ENCODE measurements around the gene KIF20B. TPM values are rescaled to one million over a fixed set of nuclear protein-coding genes. Genes with fewer than 3 reads are reported as not detected.

KIF20B gene
- total and polyA plus RNA-seq, 12 donors, result 0.74 to 8.5 (median 2.8) TPM

- Histone ChIP-seq H3K36me3 (no peaks in the 10 kb centered on the region), H3K4me3 (no peak overlapping the region), H3K27me3 (no peaks in the 10 kb centered on the region), H3K9me3 (peaks cover 0 to 10% (median 0%) of the 10 kb centered on the region in 11 donors), H3K4me1 (no peaks in the 10 kb centered on the region), H3K27ac (no peak overlapping the region)
- TF ChIP-seq, protein P1, sequence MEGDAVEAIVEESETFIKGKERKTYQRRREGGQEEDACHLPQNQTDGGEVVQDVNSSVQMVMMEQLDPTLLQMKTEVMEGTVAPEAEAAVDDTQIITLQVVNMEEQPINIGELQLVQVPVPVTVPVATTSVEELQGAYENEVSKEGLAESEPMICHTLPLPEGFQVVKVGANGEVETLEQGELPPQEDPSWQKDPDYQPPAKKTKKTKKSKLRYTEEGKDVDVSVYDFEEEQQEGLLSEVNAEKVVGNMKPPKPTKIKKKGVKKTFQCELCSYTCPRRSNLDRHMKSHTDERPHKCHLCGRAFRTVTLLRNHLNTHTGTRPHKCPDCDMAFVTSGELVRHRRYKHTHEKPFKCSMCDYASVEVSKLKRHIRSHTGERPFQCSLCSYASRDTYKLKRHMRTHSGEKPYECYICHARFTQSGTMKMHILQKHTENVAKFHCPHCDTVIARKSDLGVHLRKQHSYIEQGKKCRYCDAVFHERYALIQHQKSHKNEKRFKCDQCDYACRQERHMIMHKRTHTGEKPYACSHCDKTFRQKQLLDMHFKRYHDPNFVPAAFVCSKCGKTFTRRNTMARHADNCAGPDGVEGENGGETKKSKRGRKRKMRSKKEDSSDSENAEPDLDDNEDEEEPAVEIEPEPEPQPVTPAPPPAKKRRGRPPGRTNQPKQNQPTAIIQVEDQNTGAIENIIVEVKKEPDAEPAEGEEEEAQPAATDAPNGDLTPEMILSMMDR (IDR thresholded peaks at IDR 0.05), result no peak
- no peak for DNase-seq
- 78 to 81% methylated on average over 6 of the region's 6 CpGs for WGBS, 2 donors
- intact Hi-C loops (cut with DNase I), result no loop called here
- no peak for ATAC-seq
Measured at GRCh38 chr10:89653410-89653869, 48.0 kb upstream of the KIF20B start.

GRCh38 chr10:89655722-89656121 lies 45.7 kb upstream of the KIF20B start:
- DNase-seq (no peak), ATAC-seq (no peak)
- intact Hi-C loops (cut with DNase I), result no loop called here
- no peaks in the 10 kb centered on the region for H3K36me3 ChIP-seq
- TF ChIP-seq, protein P1 (IDR thresholded peaks at IDR 0.05), result no peak
- WGBS, 2 donors, result 98 to 100% methylated on average over 1 of the region's 1 CpG
- H3K27ac ChIP-seq, result no peak overlapping the region
- H3K27me3 ChIP-seq, result no peaks in the 10 kb centered on the region
- H3K4me1 ChIP-seq, result no peaks in the 10 kb centered on the region
- H3K9me3 ChIP-seq, result peaks cover 0 to 10% (median 0%) of the 10 kb centered on the region in 11 donors
- no peak overlapping the region for H3K4me3 ChIP-seq

GRCh38 chr10:89657302-89657701 lies 44.1 kb upstream of the KIF20B start:
- ATAC-seq, result no peak
- WGBS, 2 donors, result 75 to 86% methylated on average over 1 of the region's 1 CpG
- H3K27ac ChIP-seq, result no peak overlapping the region

DNA sequence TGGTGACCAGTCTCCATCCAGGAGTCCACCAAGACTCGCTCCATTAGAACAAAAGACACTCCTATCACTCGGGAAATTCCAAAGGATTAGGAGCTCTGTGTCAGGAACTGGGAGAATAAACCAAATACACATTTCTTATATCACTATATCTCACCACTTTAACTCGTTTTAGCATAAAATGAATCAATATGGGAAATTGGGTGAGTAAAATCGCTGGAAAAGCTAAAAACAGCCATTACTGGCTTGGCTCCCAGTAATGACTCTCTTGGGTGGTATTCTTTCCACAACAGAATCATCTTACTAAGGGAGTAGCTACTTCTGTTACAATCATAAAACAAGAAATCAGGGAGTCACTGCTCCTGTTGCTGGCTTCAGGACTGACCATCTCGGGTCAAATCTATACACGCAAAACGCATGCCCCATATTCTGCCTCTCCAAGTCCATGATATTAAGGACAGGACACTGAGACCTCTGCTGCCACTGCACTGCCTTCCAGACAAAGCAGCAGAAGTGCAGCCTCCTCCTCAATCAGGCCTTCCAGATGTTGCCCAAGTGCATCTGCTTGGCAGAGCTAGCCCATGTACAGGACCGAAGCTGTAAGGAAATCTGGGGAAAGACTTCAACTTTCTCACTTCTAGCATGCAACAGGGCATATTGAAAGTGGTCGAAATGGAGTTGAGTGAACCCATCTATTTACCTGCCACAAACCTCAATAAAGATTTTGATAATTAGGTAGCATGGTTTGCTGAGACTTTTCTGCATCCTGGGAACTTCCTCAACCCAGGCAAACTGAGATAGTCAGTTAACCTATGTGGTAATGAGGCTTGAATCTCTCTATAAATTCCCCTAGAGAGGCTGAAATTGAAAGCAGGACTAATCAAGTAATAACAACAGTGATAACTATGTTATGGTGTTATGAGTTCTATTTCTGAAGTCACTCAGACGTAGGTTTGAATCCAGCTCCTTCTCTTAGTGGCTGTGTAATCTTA lies 42.0 kb upstream of the KIF20B start:
- intact Hi-C loops (cut with DNase I), result no loop called here
- no peak for ATAC-seq
- WGBS, 2 donors, result 68 to 72% methylated on average over 10 of the region's 10 CpGs

More at GRCh38 chr10:89657302-89657701, 44.1 kb upstream of the KIF20B start:
- Histone ChIP-seq H3K9me3 (peaks cover 0 to 10% (median 0%) of the 10 kb centered on the region in 11 donors), H3K4me1 (no peaks in the 10 kb centered on the region), H3K4me3 (no peak overlapping the region), H3K36me3 (no peaks in the 10 kb centered on the region), H3K27me3 (no peaks in the 10 kb centered on the region)
- no peak for DNase-seq
- intact Hi-C loops (cut with DNase I), result no loop called here
- TF ChIP-seq, protein P1 (IDR thresholded peaks at IDR 0.05), result no peak

More for the DNA sequence above, 42.0 kb upstream of the KIF20B start:
- Histone ChIP-seq H3K9me3 (peaks cover 0 to 10% (median 0%) of the 10 kb centered on the region in 11 donors), H3K4me1 (no peaks in the 10 kb centered on the region), H3K36me3 (no peaks in the 10 kb centered on the region), H3K27ac (no peak overlapping the region), H3K4me3 (no peak overlapping the region), H3K27me3 (no peaks in the 10 kb centered on the region)
- DNase-seq, result no peak
- TF ChIP-seq, protein P1 (IDR thresholded peaks at IDR 0.05), result no peak
